ENCODE results near the gene FEZ2.

The FEZ2 gene

GRCh38 chr2:36525245-36525644, 72.7 kb downstream of the FEZ2 start:
- Histone ChIP-seq H3K27ac (ENCODE audit: low read depth, low read length) (no peak overlapping the region), H3K4me1 (ENCODE audit: insufficient read depth, low read length) (no peaks in the 10 kb centered on the region), H3K4me3 (ENCODE audit: low read depth in 1 of 2, low read length in 2 of 2) (no peak overlapping the region), H3K9ac (ENCODE audit: low read length) (no peak overlapping the region), H3K27me3 (ENCODE audit: control insufficient read depth in 1 of 2, insufficient read depth in 2 of 2, low read length in 2 of 2) (no peaks in the 10 kb centered on the region), H3K9me3 (ENCODE audit: low read length) (no peaks in the 10 kb centered on the region), H3K36me3 (ENCODE audit: insufficient read depth, low read length) (peaks cover 36% of the 10 kb centered on the region)

- Histone ChIP-seq H3K9ac (ENCODE audit: low read length) (no peak overlapping the region), H3K27ac (ENCODE audit: low read depth, low read length) (no peak overlapping the region), H3K4me1 (ENCODE audit: insufficient read depth, low read length) (no peaks in the 10 kb centered on the region), H3K9me3 (ENCODE audit: low read length) (no peaks in the 10 kb centered on the region), H3K27me3 (ENCODE audit: control insufficient read depth in 1 of 2, insufficient read depth in 2 of 2, low read length in 2 of 2) (no peaks in the 10 kb centered on the region), H3K36me3 (ENCODE audit: insufficient read depth, low read length) (peaks cover 44% of the 10 kb centered on the region), H3K4me3 (ENCODE audit: low read depth in 1 of 2, low read length in 2 of 2) (no peak overlapping the region)
These were observed 74.8 kb downstream of the FEZ2 start for GRCh38 chr2:36523153-36523552.

- no peaks in the 10 kb centered on the region for H3K4me1 ChIP-seq (ENCODE audit: insufficient read depth, low read length)
- no peak overlapping the region for H3K4me3 ChIP-seq (ENCODE audit: low read depth in 1 of 2, low read length in 2 of 2)
- no peak overlapping the region for H3K9ac ChIP-seq (ENCODE audit: low read length)
- no peaks in the 10 kb centered on the region for H3K27me3 ChIP-seq (ENCODE audit: control insufficient read depth in 1 of 2, insufficient read depth in 2 of 2, low read length in 2 of 2)
- H3K27ac ChIP-seq (ENCODE audit: low read depth, low read length): no peak overlapping the region
- H3K9me3 ChIP-seq (ENCODE audit: low read length): no peaks in the 10 kb centered on the region
- peaks cover 67% of the 10 kb centered on the region for H3K36me3 ChIP-seq (ENCODE audit: insufficient read depth, low read length)
These were observed 77.5 kb downstream of the FEZ2 start for GRCh38 chr2:36520431-36520830.

GRCh38 chr2:36516136-36516870, 81.7 kb downstream of the FEZ2 start:
- Histone ChIP-seq H3K36me3 (ENCODE audit: insufficient read depth, low read length) (peaks cover 77% of the 10 kb centered on the region), H3K9ac (ENCODE audit: low read length) (no peak overlapping the region), H3K9me3 (ENCODE audit: low read length) (no peaks in the 10 kb centered on the region), H3K27me3 (ENCODE audit: control insufficient read depth in 1 of 2, insufficient read depth in 2 of 2, low read length in 2 of 2) (no peaks in the 10 kb centered on the region), H3K4me3 (ENCODE audit: low read depth in 1 of 2, low read length in 2 of 2) (no peak overlapping the region), H3K4me1 (ENCODE audit: insufficient read depth, low read length) (no peaks in the 10 kb centered on the region), H3K27ac (ENCODE audit: low read depth, low read length) (no peak overlapping the region)

- no peak overlapping the region for H3K27ac ChIP-seq (ENCODE audit: low read depth, low read length)
- peaks cover 70% of the 10 kb centered on the region for H3K36me3 ChIP-seq (ENCODE audit: insufficient read depth, low read length)
These were observed 82.4 kb downstream of the FEZ2 start for GRCh38 chr2:36515538-36515937.

GRCh38 chr2:36513661-36514060, 84.3 kb downstream of the FEZ2 start:
- no peak overlapping the region for H3K4me3 ChIP-seq (ENCODE audit: low read depth in 1 of 2, low read length in 2 of 2)
- peaks cover 59% of the 10 kb centered on the region for H3K36me3 ChIP-seq (ENCODE audit: insufficient read depth, low read length)
- H3K27me3 ChIP-seq (ENCODE audit: control insufficient read depth in 1 of 2, insufficient read depth in 2 of 2, low read length in 2 of 2): no peaks in the 10 kb centered on the region
- no peak overlapping the region for H3K9ac ChIP-seq (ENCODE audit: low read length)
- H3K4me1 ChIP-seq (ENCODE audit: insufficient read depth, low read length): no peaks in the 10 kb centered on the region
- no peak overlapping the region for H3K27ac ChIP-seq (ENCODE audit: low read depth, low read length)
- no peaks in the 10 kb centered on the region for H3K9me3 ChIP-seq (ENCODE audit: low read length)

More at GRCh38 chr2:36515538-36515937, 82.4 kb downstream of the FEZ2 start:
- Histone ChIP-seq H3K9ac (ENCODE audit: low read length) (no peak overlapping the region), H3K4me3 (ENCODE audit: low read depth in 1 of 2, low read length in 2 of 2) (no peak overlapping the region), H3K27me3 (ENCODE audit: control insufficient read depth in 1 of 2, insufficient read depth in 2 of 2, low read length in 2 of 2) (no peaks in the 10 kb centered on the region), H3K4me1 (ENCODE audit: insufficient read depth, low read length) (no peaks in the 10 kb centered on the region), H3K9me3 (ENCODE audit: low read length) (no peaks in the 10 kb centered on the region)

GRCh38 chr2:36512705-36513104, 85.3 kb downstream of the FEZ2 start:
- Histone ChIP-seq H3K4me3 (ENCODE audit: low read depth in 1 of 2, low read length in 2 of 2) (no peak overlapping the region), H3K4me1 (ENCODE audit: insufficient read depth, low read length) (no peaks in the 10 kb centered on the region), H3K27ac (ENCODE audit: low read depth, low read length) (no peak overlapping the region), H3K9me3 (ENCODE audit: low read length) (no peaks in the 10 kb centered on the region), H3K36me3 (ENCODE audit: insufficient read depth, low read length) (peaks cover 58% of the 10 kb centered on the region), H3K27me3 (ENCODE audit: control insufficient read depth in 1 of 2, insufficient read depth in 2 of 2, low read length in 2 of 2) (no peaks in the 10 kb centered on the region), H3K9ac (ENCODE audit: low read length) (no peak overlapping the region)

GRCh38 chr2:36511858-36512603, 85.9 kb downstream of the FEZ2 start:
- Histone ChIP-seq H3K9ac (ENCODE audit: low read length) (no peak overlapping the region), H3K4me3 (ENCODE audit: low read depth in 1 of 2, low read length in 2 of 2) (no peak overlapping the region), H3K4me1 (ENCODE audit: insufficient read depth, low read length) (no peaks in the 10 kb centered on the region), H3K36me3 (ENCODE audit: insufficient read depth, low read length) (peaks cover 52% of the 10 kb centered on the region), H3K9me3 (ENCODE audit: low read length) (no peaks in the 10 kb centered on the region), H3K27me3 (ENCODE audit: control insufficient read depth in 1 of 2, insufficient read depth in 2 of 2, low read length in 2 of 2) (no peaks in the 10 kb centered on the region), H3K27ac (ENCODE audit: low read depth, low read length) (no peak overlapping the region)

GRCh38 chr2:36509075-36509474, 88.9 kb downstream of the FEZ2 start:
- H3K27ac ChIP-seq (ENCODE audit: low read depth, low read length): no peak overlapping the region
- no peak overlapping the region for H3K9ac ChIP-seq (ENCODE audit: low read length)
- no peaks in the 10 kb centered on the region for H3K4me1 ChIP-seq (ENCODE audit: insufficient read depth, low read length)
- H3K4me3 ChIP-seq (ENCODE audit: low read depth in 1 of 2, low read length in 2 of 2): no peak overlapping the region
- H3K27me3 ChIP-seq (ENCODE audit: control insufficient read depth in 1 of 2, insufficient read depth in 2 of 2, low read length in 2 of 2): no peaks in the 10 kb centered on the region
- H3K36me3 ChIP-seq (ENCODE audit: insufficient read depth, low read length): peaks cover 25% of the 10 kb centered on the region
- H3K9me3 ChIP-seq (ENCODE audit: low read length): no peaks in the 10 kb centered on the region

GRCh38 chr2:36507408-36507812, 90.6 kb downstream of the FEZ2 start:
- Histone ChIP-seq H3K9me3 (ENCODE audit: low read length) (no peaks in the 10 kb centered on the region), H3K27ac (ENCODE audit: low read depth, low read length) (no peak overlapping the region), H3K27me3 (ENCODE audit: control insufficient read depth in 1 of 2, insufficient read depth in 2 of 2, low read length in 2 of 2) (no peaks in the 10 kb centered on the region), H3K4me3 (ENCODE audit: low read depth in 1 of 2, low read length in 2 of 2) (no peak overlapping the region), H3K9ac (ENCODE audit: low read length) (no peak overlapping the region), H3K4me1 (ENCODE audit: insufficient read depth, low read length) (no peaks in the 10 kb centered on the region), H3K36me3 (ENCODE audit: insufficient read depth, low read length) (peaks cover 9% of the 10 kb centered on the region)
